Gastroesophageal sphincter (tissue), 4 donors: ENCODE results near the gene CYBC1. TPM values are rescaled to one million over a fixed set of nuclear protein-coding genes. Genes with fewer than 3 reads are reported as not detected.

Experiments used
- ATAC-seq: fragments of 150-250 bp; one replicate; pipeline ENCODE4 v1.9.1; 2016; ENCODE audit warnings: mild to moderate bottlenecking, moderate library complexity
- H3K27ac ChIP-seq, 4 donors: fragments of 200-600 bp; sonication (generic) in 3 of 4; 1 replicate in 3 of 4; 2 replicates in 1 of 4; pipeline ENCODE4 v1.5.1; 2016 to 2019
- H3K27me3 ChIP-seq: fragments of 200-600 bp; sonication (generic); one replicate; pipeline ENCODE4 v1.5.1; 2019
- H3K36me3 ChIP-seq, 2 donors: fragments of 200-600 bp; sonication (generic); one replicate each; pipeline ENCODE4 v1.5.1; 2019; ENCODE audit warnings: control low read depth in 1 of 2
- H3K4me1 ChIP-seq, 3 donors: fragments of 200-600 bp; sonication (generic); 1 replicate in 2 of 3; 2 replicates in 1 of 3; pipeline ENCODE4 v1.5.1; 2016 to 2019; ENCODE audit warnings: control low read depth in 2 of 3
- H3K4me3 ChIP-seq, 2 donors: fragments of 200-600 bp; sonication (generic); one replicate each; pipeline ENCODE4 v1.5.1; 2019; ENCODE audit warnings: mild to moderate bottlenecking in 1 of 2, moderate library complexity in 1 of 2
- H3K9me3 ChIP-seq, 3 donors: fragments of 200-600 bp; sonication (generic); one replicate each; pipeline ENCODE4 v1.5.1; 2017 to 2019; ENCODE audit warnings: control low read depth in 2 of 3
- EP300 ChIP-seq: sonication (generic); formaldehyde crosslinking; IDR thresholded peaks from one replicate; pipeline ENCODE4 v1.6.1; 2017; ENCODE audit warnings: antibody characterized with exemption, mild to moderate bottlenecking
- POLR2A ChIP-seq, 2 donors: fragments of 450-650 bp; IDR thresholded peaks; one replicate each; pipeline ENCODE4 v1.6.1; 2017; ENCODE audit warnings: antibody characterized with exemption in 2 of 2, mild to moderate bottlenecking in 2 of 2, moderate library complexity in 1 of 2
- POLR2AphosphoS5 ChIP-seq: sonication (generic); formaldehyde crosslinking; IDR thresholded peaks from one replicate; pipeline ENCODE4 v1.6.1; 2017; ENCODE audit warnings: antibody characterized with exemption
- WGBS, 2 donors: methylation state at CpG; one replicate each; pipeline ENCODE4 v1.1.5; 2018; ENCODE audit warnings: low coverage in 1 of 2; 5-methylcytosine and 5-hydroxymethylcytosine counted together
- total RNA-seq, 4 donors: library from RNA; depleted of rRNA; stranded (reverse); fragments of >200 nt; gene quantifications; one replicate each; pipeline ENCODE4 v1.1.0, GENCODE V29; 2016
- TF ChIP-seq, protein P1 (sequence below), 4 experiments: fragments of 200-600 bp in 2 of 4; fragments of 450-650 bp in 2 of 4; sonication (generic) in 1 of 4; IDR thresholded peaks; one replicate each; pipeline ENCODE4 v1.5.1; 2017 to 2019; ENCODE audit warnings: antibody characterized with exemption in 4 of 4, mild to moderate bottlenecking in 2 of 4, moderate library complexity in 2 of 4

Gene CYBC1
- total RNA-seq, 4 donors from 2014 or later: 53.8 to 78.5 (median 59.4) TPM

DNA sequence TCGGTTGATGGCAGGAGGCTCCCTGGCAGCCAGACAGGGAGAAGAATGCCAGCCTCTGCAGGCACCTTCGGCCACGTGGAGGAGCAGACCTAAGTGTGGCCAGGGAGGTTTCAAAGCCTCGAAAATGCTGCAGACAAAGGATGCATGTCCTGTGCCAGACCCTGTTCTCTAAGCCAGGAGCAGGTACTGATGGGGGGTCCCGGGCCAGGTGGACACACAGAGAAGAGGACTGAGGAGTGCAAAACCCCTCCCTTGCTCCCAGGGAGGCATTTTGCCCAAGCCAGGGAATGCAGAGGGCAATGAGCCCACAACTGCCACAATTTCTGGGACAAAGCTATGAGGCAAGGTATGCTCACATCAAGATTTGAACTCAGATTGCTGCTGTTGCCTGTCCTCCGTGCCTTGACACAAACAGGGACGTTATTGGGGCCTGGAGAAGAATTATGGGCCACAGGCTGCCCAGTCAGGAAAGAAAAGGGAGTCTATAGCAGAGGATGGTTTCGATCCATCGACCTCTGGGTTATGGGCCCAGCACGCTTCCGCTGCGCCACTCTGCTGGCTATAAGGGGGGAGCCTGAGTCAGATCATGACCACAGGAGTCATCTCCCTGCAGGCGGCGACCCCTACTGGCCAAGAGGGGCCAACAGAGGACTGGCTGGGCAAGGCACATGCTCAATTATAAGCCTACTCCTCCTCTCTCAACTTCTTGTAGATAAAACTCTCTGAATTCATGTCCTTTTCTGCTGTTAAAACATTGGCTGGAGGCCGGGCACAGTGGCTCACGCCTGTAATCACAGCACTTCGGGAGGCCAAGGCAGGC, 43.9 kb upstream of the CYBC1 start:
- peak; percentile 75 for ATAC-seq
- 0 to 6% methylated on average over 2 to 11 of the region's 17 CpGs for WGBS, 2 donors
- no peaks in the 10 kb centered on the region for H3K9me3 ChIP-seq
- H3K27me3 ChIP-seq: no peaks in the 10 kb centered on the region
- no peak for TF ChIP-seq EP300
- peak; percentile 51 for TF ChIP-seq POLR2AphosphoS5
- TF ChIP-seq, protein P1, sequence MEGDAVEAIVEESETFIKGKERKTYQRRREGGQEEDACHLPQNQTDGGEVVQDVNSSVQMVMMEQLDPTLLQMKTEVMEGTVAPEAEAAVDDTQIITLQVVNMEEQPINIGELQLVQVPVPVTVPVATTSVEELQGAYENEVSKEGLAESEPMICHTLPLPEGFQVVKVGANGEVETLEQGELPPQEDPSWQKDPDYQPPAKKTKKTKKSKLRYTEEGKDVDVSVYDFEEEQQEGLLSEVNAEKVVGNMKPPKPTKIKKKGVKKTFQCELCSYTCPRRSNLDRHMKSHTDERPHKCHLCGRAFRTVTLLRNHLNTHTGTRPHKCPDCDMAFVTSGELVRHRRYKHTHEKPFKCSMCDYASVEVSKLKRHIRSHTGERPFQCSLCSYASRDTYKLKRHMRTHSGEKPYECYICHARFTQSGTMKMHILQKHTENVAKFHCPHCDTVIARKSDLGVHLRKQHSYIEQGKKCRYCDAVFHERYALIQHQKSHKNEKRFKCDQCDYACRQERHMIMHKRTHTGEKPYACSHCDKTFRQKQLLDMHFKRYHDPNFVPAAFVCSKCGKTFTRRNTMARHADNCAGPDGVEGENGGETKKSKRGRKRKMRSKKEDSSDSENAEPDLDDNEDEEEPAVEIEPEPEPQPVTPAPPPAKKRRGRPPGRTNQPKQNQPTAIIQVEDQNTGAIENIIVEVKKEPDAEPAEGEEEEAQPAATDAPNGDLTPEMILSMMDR (IDR thresholded peaks at IDR 0.05): peak in 3 of 4 experiments; percentile 89 to 100 (median 98)
- no peak for TF ChIP-seq POLR2A (IDR thresholded peaks at IDR 0.05)
- H3K4me3 ChIP-seq: no peak overlapping the region
- peak overlapping the region in 3 of 4 donors; percentile 70 to 93 (median 88) for H3K27ac ChIP-seq
- no peaks in the 10 kb centered on the region for H3K36me3 ChIP-seq
- peaks cover 0 to 53% (median 12%) of the 10 kb centered on the region in 3 donors for H3K4me1 ChIP-seq

DNA sequence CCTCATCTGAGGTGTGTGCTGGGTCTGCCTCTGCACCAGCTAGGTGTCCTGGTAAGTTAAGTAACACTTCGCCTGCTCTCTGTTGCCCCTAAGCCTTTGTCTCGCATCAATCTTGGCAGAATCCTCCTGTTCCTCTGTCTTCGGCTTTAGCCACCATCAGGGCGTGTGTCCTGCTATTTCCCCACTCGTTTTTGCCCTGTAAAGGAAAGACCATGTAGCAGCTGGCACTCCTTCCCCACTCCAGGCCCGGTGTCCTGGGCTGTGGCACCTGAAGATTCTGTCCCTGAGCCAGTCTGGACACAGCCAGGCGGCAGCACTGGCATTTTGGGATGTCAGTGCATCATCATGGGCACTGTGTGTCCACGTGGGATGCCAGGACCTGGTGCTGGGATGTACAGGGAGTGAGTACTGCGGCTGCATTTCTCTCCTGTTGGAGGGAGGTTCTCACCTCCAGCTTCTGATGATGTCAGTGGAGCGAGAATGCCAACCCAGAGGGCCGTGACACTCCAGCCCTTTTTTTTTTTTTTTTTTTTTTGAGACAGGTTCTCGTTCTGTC, 42.8 kb upstream of the CYBC1 start:
- WGBS, 2 donors: 52 to 89% methylated on average over 2 to 3 of the region's 12 CpGs
- TF ChIP-seq POLR2AphosphoS5 (no peak), EP300 (no peak), POLR2A (IDR thresholded peaks at IDR 0.05) (no peak)
- TF ChIP-seq, protein P1 (IDR thresholded peaks at IDR 0.05): no peak
- H3K9me3 ChIP-seq: no peaks in the 10 kb centered on the region
- no peak overlapping the region for H3K4me3 ChIP-seq
- no peak for ATAC-seq
- peaks cover 0 to 60% (median 15%) of the 10 kb centered on the region in 3 donors for H3K4me1 ChIP-seq
- H3K27ac ChIP-seq: peak overlapping the region in 3 of 4 donors; percentile 43 to 88 (median 69)
- no peaks in the 10 kb centered on the region for H3K27me3 ChIP-seq
- peaks cover 0 to 11% of the 10 kb centered on the region in 2 donors for H3K36me3 ChIP-seq

DNA sequence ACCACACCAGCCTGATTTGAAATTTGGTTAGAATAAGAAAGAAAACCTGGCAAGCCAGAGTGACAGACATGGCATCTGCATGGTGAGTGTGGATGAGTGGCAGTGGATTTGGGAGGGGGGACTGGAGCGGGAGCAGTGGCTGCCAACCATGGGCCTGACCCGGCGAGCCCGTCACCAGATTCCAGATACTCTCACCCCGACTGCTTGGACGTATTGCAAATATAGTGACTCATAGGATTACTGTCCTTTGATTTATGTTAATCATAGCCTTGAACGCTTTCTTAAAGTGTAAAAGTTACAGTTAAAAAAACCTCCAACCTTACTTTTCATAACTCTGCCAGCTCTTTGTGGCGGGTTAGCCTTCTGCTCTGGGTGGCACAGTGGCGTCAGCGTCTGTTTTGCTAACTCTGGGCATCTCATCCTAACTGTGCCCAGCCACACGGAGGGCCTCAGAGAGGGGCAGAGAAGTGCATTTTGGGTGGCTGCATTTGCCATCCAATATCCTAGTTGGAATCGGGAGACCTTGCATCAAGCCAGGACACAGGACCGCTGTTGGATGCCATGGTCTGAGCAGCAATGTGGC, 42.2 kb upstream of the CYBC1 start:
- ATAC-seq: no peak
- peaks cover 0 to 60% (median 15%) of the 10 kb centered on the region in 3 donors for H3K4me1 ChIP-seq
- no peaks in the 10 kb centered on the region for H3K9me3 ChIP-seq
- WGBS, 2 donors: 34 to 38% methylated on average over 6 to 7 of the region's 13 CpGs
- peak; percentile 74 for TF ChIP-seq POLR2AphosphoS5
- no peak for TF ChIP-seq EP300
- H3K36me3 ChIP-seq: peaks cover 0 to 17% of the 10 kb centered on the region in 2 donors
- no peak overlapping the region for H3K4me3 ChIP-seq
- H3K27ac ChIP-seq: peak overlapping the region in 3 of 4 donors; percentile 43 to 88 (median 69)
- H3K27me3 ChIP-seq: no peaks in the 10 kb centered on the region

DNA sequence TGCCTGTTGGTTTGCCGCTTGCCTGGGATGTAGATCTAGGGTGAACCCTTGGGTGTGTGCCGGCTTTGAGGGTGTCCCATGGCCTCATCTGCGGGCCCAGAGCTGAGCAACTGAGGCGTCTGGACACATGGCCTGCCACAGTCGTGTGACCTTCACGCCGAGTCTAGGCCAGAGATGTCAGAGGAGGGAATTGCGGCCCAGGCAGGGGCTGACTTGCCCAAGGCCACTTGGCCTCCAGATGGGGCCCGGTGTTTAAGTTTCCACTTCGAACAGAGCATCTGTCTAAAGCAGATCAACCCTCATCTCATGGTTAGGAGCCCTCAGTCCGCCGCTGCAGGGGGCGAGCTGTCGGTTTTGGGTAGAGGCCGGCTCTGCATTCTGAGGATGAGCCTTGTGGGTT, 41.0 kb upstream of the CYBC1 start:
- no peaks in the 10 kb centered on the region for H3K27me3 ChIP-seq
- ATAC-seq: no peak
- 60% methylated on average over 1 of the region's 15 CpGs; no CpG with 5 or more reads in 1 of the 2 donors for WGBS, 2 donors
- H3K27ac ChIP-seq: no peak overlapping the region
- peaks cover 0 to 55% (median 12%) of the 10 kb centered on the region in 3 donors for H3K4me1 ChIP-seq
- H3K9me3 ChIP-seq: no peaks in the 10 kb centered on the region
- no peak overlapping the region for H3K4me3 ChIP-seq
- TF ChIP-seq, protein P1 (IDR thresholded peaks at IDR 0.05): no peak
- TF ChIP-seq POLR2AphosphoS5: no peak
- no peak for TF ChIP-seq POLR2A (IDR thresholded peaks at IDR 0.05)
- no peak for TF ChIP-seq EP300
- H3K36me3 ChIP-seq: peaks cover 0 to 29% of the 10 kb centered on the region in 2 donors

DNA sequence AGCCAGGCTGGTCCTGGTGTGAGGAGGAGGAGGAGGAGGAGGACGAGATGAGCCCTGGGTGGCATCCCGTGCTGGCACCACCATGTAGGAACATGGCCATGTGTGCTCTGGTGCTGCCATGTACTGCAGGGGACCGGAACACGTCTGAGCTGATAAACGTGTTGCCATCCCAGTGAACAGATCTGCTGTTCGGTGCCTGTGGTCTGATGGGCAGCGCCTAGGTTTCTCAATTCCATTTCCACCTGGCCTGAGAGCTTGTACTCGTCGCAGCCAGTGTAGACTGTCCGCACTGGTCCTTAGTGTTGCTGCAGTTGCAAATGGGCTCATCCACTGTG, 40.6 kb upstream of the CYBC1 start:
- no peaks in the 10 kb centered on the region for H3K27me3 ChIP-seq
- no peak overlapping the region for H3K27ac ChIP-seq

More for the DNA sequence above, 40.6 kb upstream of the CYBC1 start:
- H3K9me3 ChIP-seq: no peaks in the 10 kb centered on the region
- no peak overlapping the region for H3K4me3 ChIP-seq
- WGBS, 2 donors: 85 to 100% methylated on average over 1 to 2 of the region's 10 CpGs
- no peak for TF ChIP-seq POLR2A (IDR thresholded peaks at IDR 0.05)
- TF ChIP-seq POLR2AphosphoS5: no peak
- no peak for ATAC-seq
- H3K4me1 ChIP-seq: peaks cover 0 to 52% (median 9%) of the 10 kb centered on the region in 3 donors
- H3K36me3 ChIP-seq: peaks cover 0 to 32% of the 10 kb centered on the region in 2 donors
